ENCODE results near the gene C3orf52. TPM values are rescaled to one million over a fixed set of nuclear protein-coding genes. Genes with fewer than 3 reads are reported as not detected.

C3orf52 gene, protein sequence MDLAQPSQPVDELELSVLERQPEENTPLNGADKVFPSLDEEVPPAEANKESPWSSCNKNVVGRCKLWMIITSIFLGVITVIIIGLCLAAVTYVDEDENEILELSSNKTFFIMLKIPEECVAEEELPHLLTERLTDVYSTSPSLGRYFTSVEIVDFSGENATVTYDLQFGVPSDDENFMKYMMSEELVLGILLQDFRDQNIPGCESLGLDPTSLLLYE
- 10.7 and 19.1 TPM in 2 replicates for total RNA-seq

DNA sequence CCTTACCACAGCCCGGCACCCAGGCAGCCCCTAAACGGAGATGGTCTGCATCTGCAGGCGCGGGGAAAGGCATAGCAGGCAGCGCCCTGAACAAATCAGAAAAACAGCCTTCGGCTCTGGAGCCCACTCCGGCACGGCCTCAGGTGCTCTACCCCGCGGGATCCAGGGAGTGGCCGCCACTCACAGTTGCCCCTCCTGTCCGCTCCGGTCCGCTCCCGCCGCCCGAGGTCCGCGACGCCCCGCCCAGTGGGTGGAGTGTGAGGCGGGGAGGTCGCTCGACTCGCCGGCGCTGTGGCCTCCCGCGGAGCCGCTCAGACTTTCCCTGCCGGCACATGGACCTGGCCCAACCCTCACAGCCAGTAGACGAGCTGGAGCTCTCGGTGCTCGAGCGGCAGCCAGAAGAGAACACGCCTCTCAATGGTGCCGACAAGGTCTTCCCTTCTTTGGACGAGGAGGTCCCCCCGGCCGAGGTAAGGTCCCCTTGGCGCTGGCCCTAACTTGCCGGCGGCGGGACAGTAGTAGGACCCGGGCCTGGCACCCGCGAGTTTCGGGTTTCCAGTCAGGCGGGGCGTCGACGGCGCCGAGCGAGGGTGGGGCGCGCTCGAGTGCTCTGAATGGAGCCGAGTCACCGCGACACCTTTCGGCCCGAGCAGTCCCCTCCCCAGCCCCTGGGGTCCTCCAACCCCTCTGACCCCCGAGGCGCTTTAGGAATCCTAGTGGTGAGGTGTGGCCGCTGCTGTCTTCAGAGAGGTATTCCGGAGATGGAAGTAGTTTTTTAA, at the start of gene C3orf52:
C3orf52 (plus strand) TSS at position 314 of the 779 bp plus-strand sequence; CDS start at position 333, 19 bp downstream.

DNA sequence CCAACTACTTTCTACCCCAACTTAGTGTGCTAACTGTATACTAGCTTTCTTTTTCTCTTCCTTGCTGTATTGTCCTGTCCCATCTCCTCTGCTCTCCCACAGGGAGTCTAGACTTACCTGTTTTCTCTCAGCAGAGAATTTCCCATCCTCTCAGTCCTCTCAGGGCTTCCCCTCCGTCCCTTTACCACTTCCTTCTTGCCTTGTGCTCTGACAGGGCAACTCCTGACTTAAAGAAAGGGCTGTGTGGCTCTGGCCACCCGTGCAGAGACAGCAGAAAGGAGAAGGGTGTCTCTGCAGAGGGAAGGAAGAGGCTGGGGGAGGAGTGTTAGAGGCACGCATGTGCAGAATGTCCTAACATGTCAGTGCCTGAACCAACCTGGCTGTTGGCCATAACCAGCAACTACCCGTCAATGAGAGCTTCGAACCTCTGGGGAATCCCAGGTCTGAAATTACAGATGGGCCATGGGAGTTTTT, 46.8 kb downstream of the C3orf52 start, which contains the start of gene GCSAM:
GCSAM (minus strand) TSS at position 274 of the 474 bp plus-strand sequence; CDS start at position 146, 128 bp downstream.

Other genes starting within 250 kb of the C3orf52 start
- gene PHLDB2, start 227.1 kb upstream of the C3orf52 start, total RNA-seq = 61.5 and 122 TPM in 2 replicates
- 54.0 and 63.6 TPM in 2 replicates for gene ABHD10, start 107.4 kb upstream of the C3orf52 start, total RNA-seq
- gene TAGLN3, start 87.5 kb upstream of the C3orf52 start, total RNA-seq = 1.8 and 10.6 TPM in 2 replicates
- under 0.01 TPM in 1 of 2 replicates, not detected in the other for gene TMPRSS7, start 51.7 kb upstream of the C3orf52 start, total RNA-seq
- not detected in 2 replicates for gene GCSAM, start 46.9 kb downstream of the C3orf52 start, total RNA-seq
- gene SLC9C1, start 207.8 kb downstream of the C3orf52 start, total RNA-seq = 0.30 and 0.37 TPM in 2 replicates
- 33.3 and 66.5 TPM in 2 replicates for gene CD200, start 246.8 kb downstream of the C3orf52 start, total RNA-seq